COR-L47 (cell line): ENCODE data around the gene AZIN2.
"Not testable (repeated sequence)": the region's sequence is repeated elsewhere in the genome, so short reads cannot be mapped to it uniquely, and the experiment has no call there.

ENCODE experiments used
- DNase-seq: peaks from one replicate; lab custom pipeline; 2025; lab: John Stamatoyannopoulos, UW

AZIN2 gene

GRCh38 chr1:33057095-33057494 lies 23.9 kb upstream of the AZIN2 start:
- no peak for DNase-seq

- no peak for DNase-seq
These were observed 20.3 kb upstream of the AZIN2 start for GRCh38 chr1:33060579-33061083.

GRCh38 chr1:33061834-33062233 lies 19.1 kb upstream of the AZIN2 start:
- no peak for DNase-seq

GRCh38 chr1:33064284-33064683 lies 16.7 kb upstream of the AZIN2 start:
- DNase-seq, result not testable (repeated sequence)

GRCh38 chr1:33065301-33065700 lies 15.7 kb upstream of the AZIN2 start:
- DNase-seq, result no peak

- DNase-seq, result not testable (repeated sequence)
These were observed 14.5 kb upstream of the AZIN2 start for GRCh38 chr1:33066477-33066876.

GRCh38 chr1:33068108-33068507 lies 12.8 kb upstream of the AZIN2 start:
- not testable (repeated sequence) for DNase-seq

- DNase-seq, result no peak
These were observed 10.3 kb upstream of the AZIN2 start for GRCh38 chr1:33070628-33071027.

GRCh38 chr1:33072707-33073106 lies 8.2 kb upstream of the AZIN2 start:
- DNase-seq, result no peak

- DNase-seq, result no peak
These were observed 6.6 kb upstream of the AZIN2 start for GRCh38 chr1:33074193-33074945.

- DNase-seq, result no peak
These were observed 2.8 kb upstream of the AZIN2 start for GRCh38 chr1:33078030-33078591.

GRCh38 chr1:33080373-33080772 lies 580 bp upstream of the AZIN2 start:
- DNase-seq, result no peak

GRCh38 chr1:33081554-33082305 lies 777 bp downstream of the AZIN2 start:
- no peak for DNase-seq

- no peak for DNase-seq
These were observed 1.7 kb downstream of the AZIN2 start for GRCh38 chr1:33082575-33083108.

- DNase-seq, result no peak
These were observed 4.4 kb downstream of the AZIN2 start for GRCh38 chr1:33085332-33085731.

GRCh38 chr1:33086384-33086850 lies 5.5 kb downstream of the AZIN2 start:
- DNase-seq, result peak; percentile 63

GRCh38 chr1:33087677-33088076 lies 6.7 kb downstream of the AZIN2 start:
- no peak for DNase-seq

- DNase-seq, result no peak
These were observed 7.4 kb downstream of the AZIN2 start for GRCh38 chr1:33088119-33088906.

GRCh38 chr1:33089457-33089856 lies 8.5 kb downstream of the AZIN2 start:
- DNase-seq, result no peak

GRCh38 chr1:33092438-33092837 lies 11.5 kb downstream of the AZIN2 start:
- DNase-seq, result no peak

GRCh38 chr1:33093004-33093403 lies 12.1 kb downstream of the AZIN2 start:
- no peak for DNase-seq

- DNase-seq, result no peak
These were observed 13.5 kb downstream of the AZIN2 start for GRCh38 chr1:33094486-33094885.
